H1 (cell line): ENCODE measurements around the gene GJD4. TPM values are rescaled to one million over a fixed set of nuclear protein-coding genes. Genes with fewer than 3 reads are reported as not detected.

Source experiments
- CTCF ChIA-PET: fragments of 300-600 bp; sonication (Branson Sonifier 250); formaldehyde crosslinking; loops from one replicate; lab custom pipeline; 2021; ENCODE audit not compliant: partially characterized antibody; lab: Charles Lee
- POLR2A ChIA-PET: fragments of 300-600 bp; sonication (Branson Sonifier 250); formaldehyde crosslinking; loops from one replicate; lab custom pipeline; 2021; ENCODE audit warnings: inconsistent platforms; ENCODE audit not compliant: partially characterized antibody; lab: Charles Lee
- DNase-seq, 2 experiments: peaks; one replicate each; pipeline versions ENCODE4 v3.0.0 to v3.0.0-alpha.2; 2010 to 2022; ENCODE audit warnings: low spot score in 2 of 2, low read depth in 1 of 2, mixed read lengths in 1 of 2
- FAIRE-seq: peaks from 2 replicates; lab custom pipeline; 2011; peaks lifted over from hg19 to GRCh38; lab: Jason Lieb, UNC
- H2AFZ ChIP-seq: 2 replicates; pipeline ENCODE4 v1.8.1; 2012; ENCODE audit warnings: low read length, inconsistent platforms
- H2AK5ac ChIP-seq: 2 replicates; pipeline ENCODE4 v1.6.1; 2013; ENCODE audit warnings: low read depth, low read length
- H2BK120ac ChIP-seq: replicated peaks from 2 replicates; pipeline ENCODE3; 2013; ENCODE audit warnings: low read depth, low read length, inconsistent platforms
- H2BK12ac ChIP-seq: 2 replicates; pipeline ENCODE4 v1.6.1; 2013; ENCODE audit warnings: low read depth, low read length
- H2BK15ac ChIP-seq: 2 replicates; pipeline ENCODE4 v1.6.1; 2013; ENCODE audit warnings: low read length
- H2BK20ac ChIP-seq: 2 replicates; pipeline ENCODE4 v1.6.1; 2013; ENCODE audit warnings: low read length
- H2BK5ac ChIP-seq: 2 replicates; pipeline ENCODE4 v1.6.1; 2013; ENCODE audit warnings: low read depth, low read length
- H3K14ac ChIP-seq: 2 replicates; pipeline ENCODE4 v1.6.1; 2013; ENCODE audit warnings: inconsistent platforms; ENCODE audit not compliant: insufficient read length
- H3K18ac ChIP-seq: 2 replicates; pipeline ENCODE4 v1.6.1; 2013; ENCODE audit warnings: low read length; ENCODE audit errors: extremely low read depth
- H3K23ac ChIP-seq: 2 replicates; pipeline ENCODE4 v1.6.1; 2013; ENCODE audit warnings: inconsistent platforms; ENCODE audit not compliant: insufficient read length
- H3K23me2 ChIP-seq: 2 replicates; pipeline ENCODE4 v1.6.1; 2013; ENCODE audit warnings: low read depth, low read length
- H3K27ac ChIP-seq: 2 replicates; pipeline ENCODE4 v1.6.1; 2011; ENCODE audit warnings: low read depth, low read length, inconsistent platforms
- H3K27me3 ChIP-seq, 4 experiments: replicated peaks in 1 of 4; 1 replicate in 1 of 4; 2 replicates in 3 of 4; pipeline versions ENCODE4 v1.6.1 to v1.8.1; 2011 to 2013; ENCODE audit warnings: low read length in 3 of 4, mild to moderate bottlenecking in 3 of 4, inconsistent platforms in 2 of 4, mixed read lengths in 2 of 4, moderate library complexity in 1 of 4; ENCODE audit not compliant: control insufficient read depth in 3 of 4, insufficient read depth in 3 of 4; ENCODE audit errors: extremely low read depth in 1 of 4
- H3K36me3 ChIP-seq, 4 experiments: 2 replicates each; pipeline versions ENCODE4 v1.6.1 to v1.8.1; 2011 to 2013; ENCODE audit warnings: mild to moderate bottlenecking in 4 of 4, low read length in 3 of 4, moderate library complexity in 2 of 4, control low read depth in 1 of 4, inconsistent platforms in 1 of 4; ENCODE audit not compliant: insufficient read depth in 4 of 4, control insufficient read depth in 2 of 4
- H3K4ac ChIP-seq: replicated peaks from 2 replicates; pipeline ENCODE3; 2013; ENCODE audit warnings: low read length, low read depth, mixed read lengths, inconsistent platforms; ENCODE audit not compliant: insufficient read length
- H3K4me1 ChIP-seq, 4 experiments: replicated peaks in 1 of 4; 1 replicate in 1 of 4; 2 replicates in 3 of 4; pipeline versions ENCODE4 v1.6.1 to v1.8.1; 2011 to 2013; ENCODE audit warnings: low read length in 3 of 4, inconsistent platforms in 2 of 4, mixed read lengths in 1 of 4; ENCODE audit not compliant: insufficient read depth in 4 of 4, control insufficient read depth in 3 of 4
- H3K4me2 ChIP-seq, 2 experiments: 2 replicates each; pipeline versions ENCODE4 v1.6.1 to v1.8.1; 2011 to 2013; ENCODE audit warnings: low read depth in 2 of 2, low read length in 2 of 2, control low read depth in 1 of 2, inconsistent platforms in 1 of 2, mild to moderate bottlenecking in 1 of 2; ENCODE audit not compliant: insufficient read depth in 1 of 2
- H3K4me3 ChIP-seq, 4 experiments: fragments of 200-600, 300-600 bp in 1 of 4; sonication (generic), shearing (Covaris generic), sonication (Bioruptor Twin) in 1 of 4; 2 replicates each; pipeline versions ENCODE4 v1.5.1 to v1.8.1; 2011 to 2016; ENCODE audit warnings: low read length in 4 of 4, low read depth in 3 of 4, control low read depth in 2 of 4, inconsistent platforms in 2 of 4, mild to moderate bottlenecking in 2 of 4, mixed read lengths in 1 of 4, moderate library complexity in 1 of 4; ENCODE audit not compliant: insufficient read depth in 2 of 4; ENCODE audit errors: extremely low read depth in 1 of 4
- H3K56ac ChIP-seq: replicated peaks from 2 replicates; pipeline ENCODE3; 2013; ENCODE audit warnings: low read depth, mild to moderate bottlenecking, mixed read lengths, low read length, inconsistent platforms; ENCODE audit not compliant: insufficient read length
- H3K79me1 ChIP-seq: 2 replicates; pipeline ENCODE4 v1.6.1; 2013; ENCODE audit warnings: low read depth, low read length, control low read depth
- H3K79me2 ChIP-seq, 2 experiments: 2 replicates each; pipeline versions ENCODE4 v1.6.1 to v1.8.1; 2012 to 2013; ENCODE audit warnings: low read length in 2 of 2, mild to moderate bottlenecking in 2 of 2, inconsistent platforms in 1 of 2; ENCODE audit not compliant: insufficient read depth in 2 of 2, control insufficient read depth in 1 of 2
- H3K9ac ChIP-seq, 4 experiments: replicated peaks in 1 of 4; 1 replicate in 1 of 4; 2 replicates in 3 of 4; pipeline versions ENCODE4 v1.6.1 to v1.8.1; 2011 to 2013; ENCODE audit warnings: low read depth in 3 of 4, low read length in 3 of 4, control low read depth in 2 of 4, mild to moderate bottlenecking in 2 of 4, moderate library complexity in 2 of 4, inconsistent platforms in 1 of 4; ENCODE audit errors: extremely low read depth in 1 of 4
- H3K9me3 ChIP-seq, 2 experiments: 2 replicates each; pipeline versions ENCODE4 v1.6.1 to v1.8.1; 2012 to 2013; ENCODE audit warnings: mild to moderate bottlenecking in 2 of 2, moderate library complexity in 2 of 2, control low read depth in 1 of 2, inconsistent platforms in 1 of 2, low read depth in 1 of 2, low read length in 1 of 2, mixed read lengths in 1 of 2; ENCODE audit not compliant: insufficient read depth in 2 of 2
- H4K20me1 ChIP-seq, 2 experiments: replicated peaks in 1 of 2; 2 replicates each; pipeline versions ENCODE3 to v1.8.1; 2011 to 2013; ENCODE audit warnings: inconsistent platforms in 2 of 2, low read length in 2 of 2, mild to moderate bottlenecking in 1 of 2; ENCODE audit not compliant: insufficient read depth in 2 of 2, control insufficient read depth in 1 of 2
- H4K5ac ChIP-seq: 2 replicates; pipeline ENCODE4 v1.6.1; 2013; ENCODE audit warnings: low read length, low read depth, mixed read lengths, inconsistent platforms; ENCODE audit not compliant: insufficient read length
- H4K8ac ChIP-seq: 2 replicates; pipeline ENCODE4 v1.8.0; 2013; ENCODE audit warnings: mild to moderate bottlenecking, moderate library complexity, low read length, inconsistent platforms; ENCODE audit not compliant: insufficient read depth; ENCODE audit errors: extremely low read depth
- H4K91ac ChIP-seq: replicated peaks from 2 replicates; pipeline ENCODE3; 2013; ENCODE audit warnings: low read length, mixed read lengths, inconsistent platforms; ENCODE audit not compliant: insufficient read length
- BRCA1 ChIP-seq: IDR thresholded peaks from 2 replicates; pipeline ENCODE4 v1.6.1; 2012; ENCODE audit warnings: low read depth, low read length, improper control_type of control experiment
- RAD21 ChIP-seq, 2 experiments: IDR thresholded peaks in 1 of 2; conservative IDR thresholded peaks in 1 of 2; 2 replicates each; pipeline ENCODE4 v1.6.1; 2011; ENCODE audit warnings: low read depth in 2 of 2, low read length in 2 of 2, improper control_type of control experiment in 1 of 2, inconsistent platforms in 1 of 2, mild to moderate bottlenecking in 1 of 2, moderate library complexity in 1 of 2
- SIRT6 ChIP-seq: IDR thresholded peaks from one replicate; pipeline ENCODE4 v1.7.1; 2012; ENCODE audit warnings: low read length, inconsistent platforms
- SIX5 ChIP-seq: IDR thresholded peaks from 2 replicates; pipeline ENCODE4 v1.6.1; 2011; ENCODE audit warnings: mild to moderate bottlenecking, low read depth, low read length
- WGBS, 2 experiments: shearing (Covaris generic) in 1 of 2; methylation state at CpG; one replicate each; pipeline versions ENCODE4 v1.1.6 to v1.1.7; 2013 to 2015; ENCODE audit warnings: low lambda C conversion rate in 2 of 2, mixed read lengths in 2 of 2, inconsistent platforms in 1 of 2, low coverage in 1 of 2, missing lambda C conversion rate in 1 of 2; ENCODE audit not compliant: insufficient replicate concordance in 2 of 2, insufficient coverage in 1 of 2, insufficient read length in 1 of 2; ENCODE audit errors: extremely low coverage in 1 of 2, missing lambda C conversion rate in 1 of 2; 5-methylcytosine and 5-hydroxymethylcytosine counted together
- polyA plus RNA-seq, 7 experiments: library from polyadenylated mRNA; depleted of rRNA in 3 of 7; stranded (reverse) in 5 of 7; unstranded in 2 of 7; fragments of >200 nt in 5 of 7; fragments of 200-250 nt in 2 of 7; gene quantifications; 1 replicate in 5 of 7; 2 replicates in 1 of 7; 4 replicates in 1 of 7; pipeline versions ENCODE4 v1.2.1 to v1.2.3, GENCODE V29; 2011 to 2013; ENCODE audit warnings: missing spikeins in 2 of 7, mixed read lengths in 2 of 7
- total RNA-seq: library from RNA; stranded (reverse); fragmentation: NEBNext Ultra II Directional; extraction: Animal tissue kit (Norgen Biotek cat#: 25700); gene quantifications from 2 replicates; pipeline ENCODE4 v1.2.1, GENCODE V29; 2021
- TF ChIP-seq, protein P1 (sequence below), 3 experiments: IDR thresholded peaks; 1 replicate in 2 of 3; 2 replicates in 1 of 3; pipeline versions ENCODE4 v1.5.1 to v1.6.1; 2011; ENCODE audit warnings: low read length in 3 of 3, mild to moderate bottlenecking in 3 of 3, inconsistent platforms in 2 of 3, low read depth in 1 of 3, moderate library complexity in 1 of 3; ENCODE audit not compliant: insufficient read depth in 1 of 3; ENCODE audit errors: control extremely low read depth in 1 of 3

The GJD4 gene
- total and polyA plus RNA-seq, 2 of the 8 experiments (the other 6 are each of a cell fraction or from before 2014, with no cell fraction given), result not detected

- Histone ChIP-seq H3K4me1 (peaks cover 2 to 20% (median 13%) of the 10 kb centered on the region in 4 experiments), H2BK20ac (no peak overlapping the region), H2BK15ac (no peak overlapping the region), H4K8ac (no peak overlapping the region), H3K4ac (no peak overlapping the region), H4K5ac (no peak overlapping the region), H2BK12ac (no peak overlapping the region), H4K91ac (no peak overlapping the region), H3K18ac (no peak overlapping the region), H3K27ac (no peak overlapping the region), H2BK120ac (no peak overlapping the region), H3K9me3 (no peaks in the 10 kb centered on the region; a peak in 1 of 4 replicates), H3K14ac (no peak overlapping the region), H3K4me2 (no peak overlapping the region), H3K27me3 (peaks cover 3 to 7% (median 5%) of the 10 kb centered on the region in 4 experiments; a peak in 6 of 7 replicates), H3K23me2 (peaks cover 11% of the 10 kb centered on the region), H3K79me1 (no peaks in the 10 kb centered on the region), H3K4me3 (no peak overlapping the region), H3K56ac (no peak overlapping the region), H3K9ac (no peak overlapping the region), H2BK5ac (no peak overlapping the region), H3K79me2 (no peaks in the 10 kb centered on the region), H3K36me3 (no peaks in the 10 kb centered on the region), H2AFZ (no peak overlapping the region), H2AK5ac (no peak overlapping the region), H3K23ac (no peak overlapping the region), H4K20me1 (peaks cover 0 to 4% of the 10 kb centered on the region in 2 experiments)
- POLR2A ChIA-PET, result no interaction called here
- CTCF ChIA-PET, result interaction anchor here (0.6 to 9.4 kb wide), 38 partner anchors 9 to 1245 kb away, joined by 3 to 59 read pairs (median 3); no protein-coding TSS in a partner anchor
- FAIRE-seq (peak; percentile 89), DNase-seq (peak in 1 of 2 experiments; percentile 62)
- TF ChIP-seq SIX5, result no peak
- TF ChIP-seq RAD21 (IDR thresholded peaks at IDR 0.05 in 1 of 2, conservative IDR thresholded peaks at IDR 0.05 in 1 of 2; ENCODE audit: low read depth in 2 of 2, low read length in 2 of 2), result peak; percentile 97
- TF ChIP-seq BRCA1, result 0 out of 2 replicates have a peak, but pooled peaks have one; percentile 19
- TF ChIP-seq, protein P1, sequence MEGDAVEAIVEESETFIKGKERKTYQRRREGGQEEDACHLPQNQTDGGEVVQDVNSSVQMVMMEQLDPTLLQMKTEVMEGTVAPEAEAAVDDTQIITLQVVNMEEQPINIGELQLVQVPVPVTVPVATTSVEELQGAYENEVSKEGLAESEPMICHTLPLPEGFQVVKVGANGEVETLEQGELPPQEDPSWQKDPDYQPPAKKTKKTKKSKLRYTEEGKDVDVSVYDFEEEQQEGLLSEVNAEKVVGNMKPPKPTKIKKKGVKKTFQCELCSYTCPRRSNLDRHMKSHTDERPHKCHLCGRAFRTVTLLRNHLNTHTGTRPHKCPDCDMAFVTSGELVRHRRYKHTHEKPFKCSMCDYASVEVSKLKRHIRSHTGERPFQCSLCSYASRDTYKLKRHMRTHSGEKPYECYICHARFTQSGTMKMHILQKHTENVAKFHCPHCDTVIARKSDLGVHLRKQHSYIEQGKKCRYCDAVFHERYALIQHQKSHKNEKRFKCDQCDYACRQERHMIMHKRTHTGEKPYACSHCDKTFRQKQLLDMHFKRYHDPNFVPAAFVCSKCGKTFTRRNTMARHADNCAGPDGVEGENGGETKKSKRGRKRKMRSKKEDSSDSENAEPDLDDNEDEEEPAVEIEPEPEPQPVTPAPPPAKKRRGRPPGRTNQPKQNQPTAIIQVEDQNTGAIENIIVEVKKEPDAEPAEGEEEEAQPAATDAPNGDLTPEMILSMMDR (IDR thresholded peaks at IDR 0.05; ENCODE audit: control extremely low read depth in 1 of 3, insufficient read depth in 1 of 3, low read depth in 1 of 3, low read length in 3 of 3), result peak in 2 of 3 experiments; percentile 74 to 85; a peak in 3 of 4 replicates
- no peak for TF ChIP-seq SIRT6
- WGBS, 2 experiments, result 26% methylated on average over 6 of the region's 6 CpGs; no CpG with 5 or more reads in 1 of the 2 experiments
Measured at GRCh38 chr10:35635576-35635975, 30.4 kb downstream of the GJD4 start.
